AG04449 (cell line): ENCODE measurements around the gene DENND10.
A peak's percentile ranks its signal among the peaks of the same experiment; 100 is the strongest.

Experiments used
- CTCF ChIA-PET: fragments of 350-600 bp; formaldehyde crosslinking; extraction: SDS; loops from one replicate; lab custom pipeline; 2021; ENCODE audit warnings: antibody characterized with exemption; lab: Yijun Ruan, JAX
- POLR2A ChIA-PET: fragments of 400-600, 350-600 bp; formaldehyde crosslinking; extraction: SDS; loops from one replicate; lab custom pipeline; 2020; ENCODE audit warnings: antibody characterized with exemption, inconsistent platforms; lab: Yijun Ruan, JAX
- DNase-seq: peaks from one replicate; pipeline ENCODE4 v3.0.0-alpha.2; 2010; ENCODE audit warnings: low read depth, low spot score
- H3K4me3 ChIP-seq: 2 replicates; pipeline ENCODE4 v1.5.1; 2011; ENCODE audit warnings: low read depth, mild to moderate bottlenecking, control low read depth, low read length
- CTCF ChIP-seq: IDR thresholded peaks from one replicate; pipeline ENCODE4 v1.5.1; 2011; ENCODE audit warnings: mild to moderate bottlenecking, moderate library complexity, low read length, control low read depth, inconsistent platforms; ENCODE audit not compliant: insufficient read depth; ENCODE audit errors: missing control alignments

Gene DENND10

GRCh38 chr10:119098576-119098975 is 5.3 kb upstream of the DENND10 start:
- no peak for TF ChIP-seq CTCF
- DNase-seq = no peak
- ChIA-PET POLR2A (interaction anchor here (0.5 kb wide), 1 partner anchor 468 kb away, joined by 4 read pairs; no protein-coding TSS in a partner anchor), CTCF (no interaction called here)
- H3K4me3 ChIP-seq = no peak overlapping the region

- DNase-seq = no peak
- POLR2A ChIA-PET = no interaction called here
- no peak overlapping the region for H3K4me3 ChIP-seq
- CTCF ChIA-PET = interaction anchor here (0.7 kb wide), 1 partner anchor 532 kb away, joined by 3 read pairs; no protein-coding TSS in a partner anchor
- TF ChIP-seq CTCF = no peak
Measured at GRCh38 chr10:119100434-119101238, 3.3 kb upstream of the DENND10 start.

- DNase-seq = no peak
- no peak overlapping the region for H3K4me3 ChIP-seq
- TF ChIP-seq CTCF = no peak
- ChIA-PET CTCF (interaction anchor here (0.7 kb wide), 1 partner anchor 533 kb away, joined by 3 read pairs; no protein-coding TSS in a partner anchor), POLR2A (no interaction called here)
Measured at GRCh38 chr10:119101366-119102098, 2.4 kb upstream of the DENND10 start.

GRCh38 chr10:119103241-119103902 is 541 bp upstream of the DENND10 start:
- ChIA-PET POLR2A (interaction anchor here (0.7 to 1.8 kb wide), 4 partner anchors 9 to 24 kb away, joined by 3 to 8 read pairs (median 4); no protein-coding TSS in a partner anchor), CTCF (interaction anchor here (0.7 to 1.5 kb wide), 3 partner anchors 13 to 24 kb away, joined by 3 to 4 read pairs (median 3); no protein-coding TSS in a partner anchor)
- TF ChIP-seq CTCF = no peak
- no peak for DNase-seq
- peak overlapping the region; percentile 6; the same call in 1 of the 2 replicates for H3K4me3 ChIP-seq

- no peak for DNase-seq
- TF ChIP-seq CTCF = no peak
- H3K4me3 ChIP-seq = peak overlapping the region; percentile 83
- POLR2A ChIA-PET = interaction anchor here (0.7 to 1.8 kb wide), 5 partner anchors 9 to 28 kb away, joined by 3 to 8 read pairs (median 4); no protein-coding TSS in a partner anchor
- CTCF ChIA-PET = interaction anchor here (1.0 to 1.5 kb wide), 3 partner anchors 11 to 25 kb away, joined by 3 to 4 read pairs (median 4); no protein-coding TSS in a partner anchor
Measured at GRCh38 chr10:119104654-119105015, 722 bp downstream of the DENND10 start.
